Amniotic stem cell (primary cell): ENCODE results near the gene RNF181.
"Not testable (repeated sequence)": the region's sequence is repeated elsewhere in the genome, so short reads cannot be mapped to it uniquely, and the experiment has no call there.

Source experiments
- DNase-seq: peaks from one replicate; lab custom pipeline; 2025; lab: John Stamatoyannopoulos, UW

RNF181 gene

GRCh38 chr2:85577386-85578242, 17.9 kb upstream of the RNF181 start, which contains the start of gene VAMP8:
Gene VAMP8, plus strand, starts transcription at chr2:85577586. Its CDS starts 61 bp downstream, at chr2:85577647.
- DNase-seq, result no peak

GRCh38 chr2:85578243-85579180, 17.0 kb upstream of the RNF181 start:
- no peak for DNase-seq

- DNase-seq, result no peak
These were observed 16.1 kb upstream of the RNF181 start for GRCh38 chr2:85579266-85579935.

- DNase-seq, result no peak
These were observed 15.3 kb upstream of the RNF181 start for GRCh38 chr2:85580206-85580605.

- DNase-seq, result no peak
These were observed 13.1 kb upstream of the RNF181 start for GRCh38 chr2:85582492-85582891.

- DNase-seq, result no peak
These were observed 11.7 kb upstream of the RNF181 start for GRCh38 chr2:85583667-85584353.

GRCh38 chr2:85584354-85584856, 11.1 kb upstream of the RNF181 start, which contains the start of gene VAMP5:
Gene VAMP5, plus strand, starts transcription at chr2:85584431. Its CDS starts 60 bp downstream, at chr2:85584491.
- no peak for DNase-seq

GRCh38 chr2:85584857-85585780, 10.4 kb upstream of the RNF181 start:
- no peak for DNase-seq

GRCh38 chr2:85585781-85586105, 9.8 kb upstream of the RNF181 start:
- no peak for DNase-seq

- DNase-seq, result no peak
These were observed 7.3 kb upstream of the RNF181 start for GRCh38 chr2:85588236-85588635.

- DNase-seq, result no peak
These were observed 6.9 kb upstream of the RNF181 start for GRCh38 chr2:85588645-85589044.

- DNase-seq, result no peak
These were observed 6.4 kb upstream of the RNF181 start for GRCh38 chr2:85589181-85589580.

GRCh38 chr2:85589982-85590791, 5.4 kb upstream of the RNF181 start:
- DNase-seq, result no peak

- no peak for DNase-seq
These were observed 4.6 kb upstream of the RNF181 start for GRCh38 chr2:85590950-85591349.

- no peak for DNase-seq
These were observed 4.0 kb upstream of the RNF181 start for GRCh38 chr2:85591563-85591962.

GRCh38 chr2:85592299-85592698, 3.2 kb upstream of the RNF181 start:
- DNase-seq, result not testable (repeated sequence)

- DNase-seq, result no peak
These were observed 2.5 kb upstream of the RNF181 start for GRCh38 chr2:85593023-85593422.

- DNase-seq, result no peak
These were observed 737 bp upstream of the RNF181 start for GRCh38 chr2:85594715-85595300.

- no peak for DNase-seq
These were observed 435 bp downstream of the RNF181 start for GRCh38 chr2:85596026-85596333.
